ENCODE data around the gene CMTM4.

GRCh38 chr16:66617010-66617434, 79.5 kb downstream of the CMTM4 start:
- TF ChIP-seq CTCF (IDR thresholded peaks at IDR 0.05) (no peak), POLR2A (IDR thresholded peaks at IDR 0.05) (no peak)
